GM19455 (cell line): Measurements from ENCODE around the gene PGAM2.

ENCODE experiments used
- ATAC-seq: cut with Tn5 transposase; IDR thresholded peaks from one replicate; pipeline ENCODE4 v1.9.1; 2021; ENCODE audit not compliant: unreplicated experiment

The PGAM2 gene

DNA sequence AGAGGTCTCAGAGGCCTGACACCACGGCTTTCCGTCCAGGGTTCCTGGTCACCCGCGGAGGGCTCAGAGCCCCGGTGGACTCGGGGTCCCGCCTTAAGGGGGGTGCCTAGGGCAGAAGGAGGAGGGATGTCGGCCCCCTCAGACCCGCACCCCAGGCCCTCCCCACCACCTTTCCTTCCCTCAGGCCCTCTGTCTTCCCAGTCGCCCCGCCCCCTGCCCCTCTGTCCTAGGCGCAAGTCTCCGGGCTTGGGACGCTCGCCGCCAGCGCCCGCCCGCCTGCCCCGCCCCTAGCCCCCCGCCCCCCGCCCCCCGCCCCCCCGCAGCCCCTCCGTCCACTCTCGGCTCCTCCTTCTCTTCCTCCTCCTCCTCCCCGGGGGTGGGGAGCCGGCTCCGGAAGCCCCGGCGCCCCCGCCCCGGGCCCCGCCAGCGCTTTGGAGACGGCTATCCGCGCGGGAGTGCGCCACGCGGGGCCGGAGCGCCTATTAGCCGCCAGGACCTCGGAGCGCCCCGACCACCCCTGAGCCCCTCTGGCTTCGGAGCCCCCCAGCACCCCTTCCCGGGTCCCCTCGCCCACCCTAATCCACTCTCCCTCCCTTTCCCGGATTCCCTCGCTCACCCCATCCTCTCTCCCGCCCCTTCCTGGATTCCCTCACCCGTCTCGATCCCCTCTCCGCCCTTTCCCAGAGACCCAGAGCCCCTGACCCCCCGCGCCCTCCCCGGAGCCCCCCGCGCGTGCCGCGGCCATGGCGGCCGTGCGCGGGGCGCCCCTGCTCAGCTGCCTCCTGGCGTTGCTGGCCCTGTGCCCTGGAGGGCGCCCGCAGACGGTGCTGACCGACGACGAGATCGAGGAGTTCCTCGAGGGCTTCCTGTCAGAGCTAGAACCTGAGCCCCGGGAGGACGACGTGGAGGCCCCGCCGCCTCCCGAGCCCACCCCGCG, 38.8 kb upstream of the PGAM2 start, which contains the start of gene AEBP1:
Gene AEBP1, plus strand, starts transcription at position 423 of the 937 bp plus-strand sequence. Its CDS starts 321 bp downstream, at position 744.
- no peak for ATAC-seq

DNA sequence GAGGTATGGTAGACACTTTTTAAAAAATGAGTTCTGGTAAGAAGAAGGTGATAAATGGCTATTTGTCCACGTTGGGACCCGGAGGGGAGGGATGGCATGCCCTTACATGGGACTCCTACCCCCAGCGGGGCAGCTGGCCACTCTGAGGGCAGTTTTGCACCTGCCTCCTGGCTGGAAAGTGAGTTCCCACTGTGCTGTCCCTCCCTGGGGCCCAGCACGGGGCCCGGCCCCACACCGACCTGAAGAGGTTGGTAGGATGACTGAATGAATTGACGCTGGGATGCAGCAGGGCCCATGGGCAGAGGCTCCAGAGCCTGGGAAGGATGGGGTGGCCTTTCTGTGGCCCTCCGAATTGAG, 38.2 kb upstream of the PGAM2 start:
- no peak for ATAC-seq

DNA sequence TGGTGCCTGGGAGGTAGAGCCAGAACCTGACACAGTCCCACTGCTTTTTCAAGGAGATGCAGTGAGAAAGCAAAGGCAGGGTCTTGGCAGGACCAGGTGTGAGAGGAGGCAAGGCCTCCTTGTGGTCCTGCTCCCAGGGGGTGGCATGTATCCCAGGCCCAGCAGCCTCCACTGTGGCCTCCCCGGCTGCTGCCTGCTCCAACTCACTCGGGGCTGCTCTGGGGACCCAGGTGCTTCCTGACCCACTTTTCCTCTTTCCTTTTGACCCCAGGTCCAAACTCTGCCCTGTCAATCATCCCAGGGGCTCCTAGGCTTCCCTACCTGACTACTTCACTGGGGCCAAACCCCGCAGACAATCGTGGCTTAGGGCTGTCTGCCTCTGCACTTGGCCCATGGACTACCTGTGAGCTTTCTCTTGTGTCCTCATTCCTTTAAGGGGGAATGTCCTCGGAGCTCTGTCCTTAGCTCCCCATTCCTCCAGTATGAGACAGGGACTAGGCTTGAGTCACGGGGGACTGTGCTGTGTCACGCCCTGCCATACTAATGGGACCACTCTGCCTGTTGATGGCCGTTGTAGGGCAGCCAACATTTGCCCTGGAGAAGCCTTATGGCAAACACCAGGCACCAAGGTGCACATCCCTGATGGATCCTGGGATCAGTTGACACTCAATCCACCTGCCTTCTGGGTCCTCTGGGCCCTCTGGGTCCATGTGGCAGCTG, 37.6 kb upstream of the PGAM2 start:
- ATAC-seq: no peak

DNA sequence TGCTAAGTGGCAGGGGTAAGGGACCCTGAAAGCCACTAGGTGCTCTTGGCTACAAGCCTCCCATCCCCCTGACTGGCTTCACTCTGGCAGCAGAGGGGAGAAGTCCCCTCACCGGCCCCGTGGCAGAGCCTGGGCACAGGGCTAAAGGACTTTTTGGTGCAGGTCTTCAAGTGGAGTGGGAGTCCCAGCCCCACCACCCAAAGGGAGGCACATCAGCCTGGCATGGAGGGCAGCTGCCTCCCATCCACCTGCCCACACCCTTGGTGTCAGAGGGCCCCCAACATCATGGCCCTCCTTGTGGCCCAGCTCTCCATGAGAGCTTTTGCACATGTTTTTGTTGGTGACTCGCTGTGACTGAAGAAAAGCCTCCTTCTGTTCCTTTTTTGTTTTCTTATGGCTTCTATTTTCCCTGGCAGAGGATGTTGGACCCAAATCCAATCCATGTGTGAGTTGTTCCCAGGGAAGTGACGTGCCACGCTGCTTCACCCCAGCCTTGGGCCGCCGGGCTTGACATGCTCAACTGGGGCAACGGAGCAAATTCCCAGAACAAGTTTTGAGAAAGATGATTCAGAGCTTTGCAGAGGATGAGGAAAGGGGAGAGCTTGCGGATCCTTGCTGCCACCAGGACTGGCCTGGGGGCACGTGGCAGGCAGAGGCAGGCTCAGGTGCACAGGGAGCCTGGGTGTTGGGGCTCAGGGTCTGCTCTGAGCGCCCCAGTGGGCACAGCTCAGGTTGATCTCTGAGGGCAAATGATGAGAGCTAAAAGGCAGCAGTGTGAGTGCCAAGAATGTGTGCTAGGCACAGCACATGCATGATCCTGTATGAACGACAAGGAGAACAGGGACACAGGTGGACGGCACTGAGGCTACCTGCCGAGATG, 36.8 kb upstream of the PGAM2 start:
- ATAC-seq: no peak

DNA sequence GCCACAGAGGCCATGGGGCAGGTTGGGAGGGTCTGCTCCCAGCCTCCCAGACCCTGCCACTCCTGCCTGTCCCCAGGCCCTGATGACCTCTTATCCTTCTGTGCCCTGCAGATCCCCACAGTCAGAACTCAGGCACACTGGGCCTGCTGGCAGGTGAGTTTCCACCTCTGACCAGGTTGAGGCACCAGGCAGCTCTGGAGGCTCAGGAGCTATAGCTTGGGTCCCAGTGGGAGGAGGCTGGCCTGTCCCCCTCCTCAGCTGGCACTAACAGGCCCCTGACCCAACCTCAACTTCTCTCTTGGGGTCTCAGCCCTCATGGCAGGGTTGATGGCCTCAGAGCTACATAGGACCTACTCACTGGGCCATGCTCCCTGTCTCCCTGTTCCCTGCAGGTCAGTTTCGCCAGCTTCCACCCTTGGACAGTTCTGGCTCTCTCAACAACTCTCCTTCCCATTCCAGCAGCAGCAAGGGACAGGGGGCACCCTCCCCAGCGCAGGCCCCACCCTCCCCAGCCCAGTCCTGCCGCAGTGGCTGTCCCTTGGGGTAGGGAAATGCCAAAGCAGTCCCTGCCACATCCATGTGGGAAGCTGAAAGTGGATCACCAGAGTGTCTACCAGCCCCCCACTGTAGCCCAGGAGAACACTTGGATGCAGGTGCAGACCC, 36.1 kb upstream of the PGAM2 start:
- ATAC-seq: no peak

DNA sequence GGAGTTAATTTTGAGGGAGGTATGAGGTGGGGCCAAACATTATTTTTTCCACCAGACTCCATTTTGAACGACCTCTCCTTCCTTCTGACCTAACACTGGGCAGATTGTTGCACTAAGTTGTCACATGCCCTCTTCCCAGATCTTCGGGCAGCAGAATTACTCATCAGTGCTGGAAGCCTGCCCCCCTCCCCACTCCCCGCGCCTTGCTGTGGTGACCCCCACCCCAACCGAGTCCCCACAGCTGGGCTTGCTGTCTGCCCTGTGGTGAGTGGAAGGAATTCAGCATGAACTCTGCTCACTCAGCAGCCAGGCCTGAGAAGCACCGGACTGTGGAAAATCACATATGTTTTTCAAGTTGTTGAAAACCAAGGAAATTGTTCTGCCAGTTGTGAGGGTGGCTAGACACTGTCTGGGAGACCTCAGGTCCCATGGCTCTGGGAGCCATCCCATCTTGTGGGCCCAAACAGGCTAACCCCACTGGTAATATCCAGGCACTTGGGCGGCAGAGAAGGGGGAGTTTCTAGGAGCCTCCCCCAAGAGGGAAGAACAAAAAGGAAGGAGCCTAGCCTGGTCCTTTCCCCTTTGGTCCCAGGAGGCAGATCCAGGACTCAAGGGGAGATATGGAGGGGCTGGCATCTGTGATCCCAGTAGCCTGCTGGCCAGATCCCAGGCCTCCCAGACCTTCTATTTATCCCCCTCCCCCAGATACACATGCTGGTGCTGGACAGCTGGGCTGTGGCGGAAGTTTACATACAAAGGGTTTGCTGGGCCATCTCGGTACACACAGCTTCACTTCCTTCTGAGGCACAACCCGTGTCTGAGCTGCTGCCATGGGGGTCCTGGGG, 35.3 kb upstream of the PGAM2 start:
- ATAC-seq: no peak

DNA sequence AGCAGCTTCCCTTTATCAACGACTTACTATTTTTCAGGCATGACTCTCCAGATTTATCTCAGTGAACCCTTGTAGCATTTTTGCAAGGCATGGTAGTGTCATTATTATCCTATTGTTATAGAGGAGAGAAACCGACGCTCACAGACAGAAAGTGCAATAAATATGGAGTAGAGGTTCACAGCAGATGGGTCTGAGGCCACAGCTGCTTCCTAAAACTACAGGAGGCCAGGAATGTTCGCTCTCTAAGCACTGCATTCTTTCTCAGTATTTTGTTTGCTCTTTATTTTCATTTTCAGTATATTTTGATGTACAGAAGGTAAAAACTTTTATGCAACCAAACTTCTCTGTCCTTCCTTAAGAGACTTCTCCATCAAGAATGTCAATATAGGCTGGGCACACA, 34.3 kb upstream of the PGAM2 start:
- no peak for ATAC-seq

DNA sequence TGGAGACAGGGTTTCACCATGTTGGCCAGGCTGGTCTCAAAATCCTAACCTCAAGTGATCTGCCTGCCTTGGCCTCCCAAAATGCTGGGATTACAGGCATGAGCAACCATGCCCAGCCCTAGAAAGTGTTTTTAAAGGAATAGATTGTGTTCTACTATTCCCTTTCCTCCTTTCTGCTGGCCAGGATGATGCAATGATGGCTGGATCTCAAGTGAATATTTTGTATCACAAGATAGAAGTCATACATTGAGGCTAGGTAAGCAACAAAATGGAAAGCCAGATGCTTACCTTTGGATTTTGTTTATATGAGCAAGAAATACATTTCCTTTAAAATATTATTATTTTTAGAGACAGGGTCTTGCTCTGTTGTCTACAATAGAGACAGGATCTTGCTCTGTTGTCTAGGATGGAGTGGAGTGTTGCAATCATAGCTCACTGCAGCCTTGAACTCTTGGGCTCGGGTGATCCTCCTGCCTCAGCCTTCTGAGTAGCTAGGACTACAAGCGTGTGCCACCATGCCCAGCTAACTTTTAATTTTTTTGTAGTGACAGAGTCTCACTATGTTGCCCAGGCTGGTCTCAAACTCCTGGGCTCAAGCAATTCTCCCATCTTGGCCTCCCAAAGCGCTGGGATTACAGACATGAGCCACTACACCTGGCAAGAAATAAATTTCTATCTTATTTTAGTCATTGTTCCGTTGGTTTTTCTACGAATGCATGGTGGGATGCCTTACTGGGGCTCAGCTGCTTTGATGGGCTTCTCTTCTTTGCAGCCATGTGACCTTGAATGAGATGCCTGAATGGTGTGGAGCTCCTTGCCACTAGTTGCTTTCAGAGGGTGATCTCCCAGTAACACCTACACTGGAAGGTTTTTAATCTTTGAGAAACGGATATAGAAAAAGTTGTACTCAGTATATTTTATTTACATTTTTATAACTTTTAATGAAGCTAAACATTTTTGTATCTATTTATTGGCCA, 33.0 kb upstream of the PGAM2 start:
- ATAC-seq: no peak

DNA sequence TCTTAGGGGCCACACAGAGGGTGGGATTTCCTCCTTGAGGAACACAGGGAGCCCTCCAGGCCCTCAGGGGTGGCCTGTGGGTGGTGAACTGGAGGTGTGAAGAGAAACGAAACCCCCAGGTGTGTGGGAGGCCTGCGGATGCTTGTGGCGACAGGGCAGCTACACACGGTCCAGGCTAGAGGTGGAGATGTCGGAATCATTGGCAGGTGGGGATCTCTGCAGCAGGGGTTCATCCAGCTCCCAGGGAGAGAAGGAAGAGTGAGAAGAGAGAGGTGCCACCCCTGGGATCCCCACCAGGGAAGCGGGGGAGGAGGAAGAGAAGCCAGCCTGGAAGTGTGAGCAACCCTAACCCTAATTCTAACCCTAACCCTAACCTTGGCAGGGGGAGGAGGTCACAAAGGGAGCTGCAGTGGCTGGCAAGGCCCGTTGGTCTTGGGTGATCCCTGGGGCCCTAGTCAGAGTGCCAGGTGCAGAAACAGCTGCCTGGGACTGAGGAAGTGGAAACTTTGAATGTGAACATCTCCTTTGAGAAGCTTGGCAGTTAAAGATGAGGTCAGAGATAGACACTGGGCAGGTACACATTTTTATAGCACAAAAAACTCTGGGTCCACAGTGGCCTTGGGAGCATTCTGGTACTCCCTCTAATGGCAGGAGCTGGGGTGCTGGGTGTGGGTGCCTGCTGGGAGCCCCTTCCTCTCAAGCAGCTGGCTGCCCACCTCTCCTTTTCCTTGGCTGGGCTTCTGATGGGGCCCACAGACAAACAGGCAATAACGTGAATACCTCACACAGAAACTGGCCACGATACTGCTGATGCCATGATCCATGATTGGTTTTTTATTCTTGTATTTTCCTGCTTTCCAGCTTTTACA, 31.9 kb upstream of the PGAM2 start:
- ATAC-seq: peak; percentile 64

DNA sequence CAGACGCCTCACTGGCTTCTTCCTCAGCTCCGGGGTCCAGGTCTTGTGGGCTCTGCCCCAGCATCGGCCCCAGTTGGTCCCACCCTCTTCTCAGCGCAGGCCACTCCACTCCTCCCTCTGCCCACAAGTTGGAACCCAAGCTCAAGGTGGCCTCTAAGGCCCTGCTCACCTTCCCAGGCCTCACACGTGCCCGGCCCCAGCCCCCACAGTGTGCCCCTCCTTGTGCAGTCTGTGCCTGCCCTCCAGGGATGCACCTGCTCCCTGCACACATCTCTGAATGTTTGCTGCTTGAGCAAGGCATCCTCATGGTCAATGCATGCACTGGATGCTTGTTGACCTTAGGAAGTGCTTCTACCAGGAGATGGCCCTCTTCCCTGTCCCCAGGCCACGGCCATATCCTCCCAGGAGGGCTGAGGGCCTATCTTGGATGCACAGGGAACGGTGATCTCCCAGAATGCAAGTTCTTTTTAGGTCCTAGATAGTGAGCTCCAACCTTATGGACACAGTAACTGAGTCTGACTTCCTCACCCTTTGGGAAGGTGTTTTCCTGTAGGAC, 31.0 kb upstream of the PGAM2 start:
- no peak for ATAC-seq

DNA sequence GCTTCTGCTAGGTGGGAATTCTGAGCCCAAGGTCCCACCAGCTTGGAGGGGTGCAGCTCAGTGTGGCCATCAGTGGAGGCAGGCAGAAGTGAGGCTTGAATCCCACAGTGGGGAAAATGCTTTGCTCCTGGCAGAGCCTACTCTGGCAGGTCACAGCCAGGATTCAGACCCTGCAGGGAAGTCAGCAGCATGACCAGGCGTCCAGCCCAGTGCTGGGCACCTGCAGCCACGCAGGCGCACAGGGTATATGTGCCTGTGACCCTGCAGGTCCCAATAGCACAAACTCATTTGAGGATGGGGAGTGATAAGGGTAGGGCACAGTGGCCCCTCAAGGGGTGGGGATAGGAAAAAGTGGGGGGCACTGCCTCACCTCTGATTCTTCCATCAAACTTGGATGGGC, 30.4 kb upstream of the PGAM2 start:
- no peak for ATAC-seq

DNA sequence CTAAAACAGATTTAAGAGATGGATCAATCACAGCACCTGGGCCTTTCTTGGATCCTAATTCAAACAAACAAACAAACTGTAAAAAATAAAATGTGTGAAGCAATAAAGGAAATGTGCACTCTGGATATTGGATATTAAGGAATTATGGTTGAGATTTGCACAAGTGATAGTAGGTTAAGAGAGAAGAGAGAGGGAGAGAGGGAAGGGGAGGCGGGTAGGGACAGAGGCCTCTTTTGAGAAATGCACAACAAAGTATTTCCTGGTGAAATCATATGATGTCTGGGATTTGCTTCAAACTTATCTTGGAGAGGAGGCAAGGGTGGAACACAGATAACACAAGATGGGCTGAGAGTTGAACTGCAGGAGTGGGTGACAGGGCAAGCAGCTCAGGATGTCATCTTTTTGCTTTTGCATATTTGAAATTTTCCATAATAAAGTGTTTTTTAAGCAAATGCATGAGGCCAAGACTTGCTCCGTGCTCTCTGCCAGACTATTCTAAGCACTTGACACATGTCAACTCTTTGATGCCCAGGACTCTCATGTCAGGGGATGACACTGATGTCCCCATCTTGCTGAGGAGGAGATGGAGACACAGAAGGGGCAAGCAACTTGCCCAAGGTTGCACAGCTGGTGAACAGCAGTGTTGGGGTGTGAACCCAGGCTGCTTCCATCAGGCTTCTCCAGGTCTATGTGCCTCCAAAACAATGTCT, 29.7 kb upstream of the PGAM2 start:
- no peak for ATAC-seq

DNA sequence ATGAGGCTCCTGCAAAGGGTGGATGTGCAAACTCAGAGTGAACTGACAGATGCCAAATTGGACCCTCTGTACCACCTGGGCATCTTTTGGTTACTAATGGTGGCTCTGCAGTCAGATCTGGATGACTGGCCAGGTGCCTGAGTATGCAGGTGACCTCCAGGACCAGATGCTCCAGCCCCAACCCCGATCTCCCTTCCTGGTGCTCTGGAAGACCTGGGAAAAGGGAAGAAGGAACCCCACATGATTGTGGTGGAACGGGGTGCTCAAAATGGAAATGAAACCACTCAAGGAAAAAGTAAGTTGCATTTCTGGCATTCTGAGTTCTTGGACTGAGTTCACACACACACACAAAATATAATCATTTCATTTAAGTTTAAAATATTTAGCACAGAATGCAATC, 29.0 kb upstream of the PGAM2 start:
- no peak for ATAC-seq

DNA sequence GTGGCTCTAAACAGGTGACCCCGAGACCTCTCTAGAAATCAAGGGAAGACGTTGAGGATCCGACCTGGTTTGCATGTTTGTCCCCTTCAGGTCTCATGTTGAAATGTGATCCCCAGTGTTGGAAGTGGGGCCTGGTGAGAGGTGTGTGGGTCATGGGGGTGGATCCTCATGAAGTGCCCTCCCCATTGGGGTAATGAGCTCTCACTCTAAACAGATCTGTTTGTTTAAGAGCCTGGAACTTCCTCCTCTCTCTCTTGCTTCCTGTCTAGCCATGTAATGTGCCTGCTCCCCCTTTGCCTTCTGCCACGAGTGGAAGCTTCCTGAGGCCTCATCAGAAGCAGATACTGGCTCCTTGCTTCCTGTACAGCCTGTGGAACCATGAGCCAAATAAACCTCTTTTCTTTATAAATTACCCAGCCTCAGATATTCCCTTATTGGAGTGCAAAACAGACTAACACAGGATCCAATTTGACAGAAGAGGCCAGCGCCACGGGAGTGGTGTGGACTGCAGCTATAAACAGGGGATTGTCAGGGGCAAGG, 27.8 kb upstream of the PGAM2 start:
- no peak for ATAC-seq

DNA sequence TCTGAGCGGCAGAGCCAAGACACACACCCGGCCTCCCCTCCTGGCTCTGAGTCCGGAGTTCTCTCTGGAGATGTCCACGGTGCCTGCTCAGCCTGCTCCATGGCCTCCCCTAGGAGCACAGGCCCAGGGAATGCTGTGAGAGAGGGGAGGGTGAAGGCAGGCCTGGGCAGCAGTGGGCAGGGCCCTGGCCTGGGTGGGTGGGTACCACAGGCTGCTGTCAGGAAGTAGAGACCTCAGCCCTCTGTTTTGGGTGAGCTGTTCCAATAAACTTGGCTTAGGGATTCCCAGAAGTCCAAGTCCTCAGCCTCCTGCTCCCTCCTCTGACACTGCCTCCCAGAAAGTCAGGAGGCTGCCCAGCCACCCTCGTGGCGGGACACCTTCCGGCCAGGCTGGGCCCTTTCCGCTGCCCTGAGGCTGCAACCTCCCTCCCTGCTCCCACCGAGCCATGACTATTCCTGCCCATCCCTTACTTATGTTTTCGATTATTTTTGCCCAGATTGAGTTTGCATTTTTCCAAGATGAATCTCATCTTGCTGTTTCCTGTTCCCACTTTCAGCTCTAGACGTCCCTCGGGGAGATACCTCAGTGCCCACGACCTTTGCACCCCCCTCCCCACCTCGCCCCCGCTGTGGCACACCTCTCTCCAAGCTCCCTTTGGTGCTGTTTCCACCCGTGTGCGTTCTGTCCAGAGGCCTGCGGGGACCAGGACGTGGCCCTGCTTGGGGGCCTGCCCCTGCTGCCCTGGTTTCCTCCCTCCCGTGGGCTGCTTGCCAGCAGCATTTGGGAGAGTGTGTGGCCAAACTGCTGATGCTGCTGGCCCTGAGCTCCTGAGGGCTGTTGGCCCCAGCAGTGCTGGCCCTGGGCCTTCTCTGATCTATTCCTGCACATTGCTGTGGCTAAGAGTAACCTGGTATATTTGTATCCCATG, 22.8 kb upstream of the PGAM2 start:
- no peak for ATAC-seq
